A549 (cell line): ENCODE results near the gene CPZ.

Experiments
- BHLHE40 ChIP-seq: IDR thresholded peaks from 2 replicates; pipeline ENCODE4 v1.6.1; 2012; ENCODE audit warnings: low read depth, low read length, inconsistent platforms
- CEBPB ChIP-seq, 2 experiments: fragments of >200 bp in 1 of 2; sonication (Bioruptor Twin) in 1 of 2; formaldehyde crosslinking in 1 of 2; IDR thresholded peaks; 2 replicates each; pipeline ENCODE4 v1.6.1; 2012 to 2016
- EP300 ChIP-seq, 2 experiments: fragments of >200 bp; sonication (Bioruptor Twin); formaldehyde crosslinking; IDR thresholded peaks; 2 replicates in 1 of 2; 3 replicates in 1 of 2; pipeline ENCODE4 v1.6.1; 2016 to 2017
- GATA3 ChIP-seq: IDR thresholded peaks from 2 replicates; pipeline ENCODE4 v1.6.1; 2012; ENCODE audit warnings: borderline replicate concordance
- HEYL ChIP-seq: fragments of 250-450 bp; sonication (Bioruptor Pico); IDR thresholded peaks from 2 replicates; pipeline ENCODE4 v1.8.0; 2021; ENCODE audit warnings: mild to moderate bottlenecking, moderate library complexity
- JUN ChIP-seq, 2 experiments: fragments of >200 bp; sonication (Bioruptor Twin); formaldehyde crosslinking; IDR thresholded peaks; 2 replicates in 1 of 2; 3 replicates in 1 of 2; pipeline ENCODE4 v1.6.1; 2016 to 2017
- KDM1A ChIP-seq: fragments of 200-600 bp; sonication (generic); IDR thresholded peaks from 2 replicates; pipeline ENCODE4 v1.6.1; 2016; ENCODE audit warnings: low read depth, mild to moderate bottlenecking
- PHF8 ChIP-seq: fragments of 200-600 bp; sonication (generic); IDR thresholded peaks from 2 replicates; pipeline ENCODE4 v1.6.1; 2016; ENCODE audit warnings: low read depth, mild to moderate bottlenecking, antibody characterized with exemption, moderate library complexity, borderline replicate concordance
- POLR2A ChIP-seq: IDR thresholded peaks from 2 replicates; pipeline ENCODE4 v1.6.1; 2012; ENCODE audit warnings: mild to moderate bottlenecking, low read length
- RCOR1 ChIP-seq: fragments of 150-350 bp; IDR thresholded peaks from 2 replicates; pipeline ENCODE4 v1.6.1; 2014; ENCODE audit warnings: antibody characterized with exemption, low read length, low read depth
- RFX5 ChIP-seq: fragments of 450-650 bp; IDR thresholded peaks from 2 replicates; pipeline ENCODE4 v1.7.1; 2014; ENCODE audit warnings: antibody characterized with exemption, mild to moderate bottlenecking, moderate library complexity
- RNF2 ChIP-seq: fragments of 200-600 bp; sonication (generic); IDR thresholded peaks from 2 replicates; pipeline ENCODE4 v1.6.1; 2016; ENCODE audit warnings: low read depth, mild to moderate bottlenecking, antibody characterized with exemption, moderate library complexity, borderline replicate concordance
- TF ChIP-seq, protein P1 (sequence below): fragments of >200 bp; sonication (Bioruptor Twin); formaldehyde crosslinking; IDR thresholded peaks from 3 replicates; pipeline ENCODE4 v1.5.1; 2016

GRCh38 chr4:8588196-8588470 is 4.4 kb upstream of the CPZ start:
- TF ChIP-seq RNF2 = no peak
- no peak for TF ChIP-seq PHF8
- no peak for TF ChIP-seq JUN (IDR thresholded peaks at IDR 0.05)
- no peak for TF ChIP-seq KDM1A
- TF ChIP-seq, protein P1, sequence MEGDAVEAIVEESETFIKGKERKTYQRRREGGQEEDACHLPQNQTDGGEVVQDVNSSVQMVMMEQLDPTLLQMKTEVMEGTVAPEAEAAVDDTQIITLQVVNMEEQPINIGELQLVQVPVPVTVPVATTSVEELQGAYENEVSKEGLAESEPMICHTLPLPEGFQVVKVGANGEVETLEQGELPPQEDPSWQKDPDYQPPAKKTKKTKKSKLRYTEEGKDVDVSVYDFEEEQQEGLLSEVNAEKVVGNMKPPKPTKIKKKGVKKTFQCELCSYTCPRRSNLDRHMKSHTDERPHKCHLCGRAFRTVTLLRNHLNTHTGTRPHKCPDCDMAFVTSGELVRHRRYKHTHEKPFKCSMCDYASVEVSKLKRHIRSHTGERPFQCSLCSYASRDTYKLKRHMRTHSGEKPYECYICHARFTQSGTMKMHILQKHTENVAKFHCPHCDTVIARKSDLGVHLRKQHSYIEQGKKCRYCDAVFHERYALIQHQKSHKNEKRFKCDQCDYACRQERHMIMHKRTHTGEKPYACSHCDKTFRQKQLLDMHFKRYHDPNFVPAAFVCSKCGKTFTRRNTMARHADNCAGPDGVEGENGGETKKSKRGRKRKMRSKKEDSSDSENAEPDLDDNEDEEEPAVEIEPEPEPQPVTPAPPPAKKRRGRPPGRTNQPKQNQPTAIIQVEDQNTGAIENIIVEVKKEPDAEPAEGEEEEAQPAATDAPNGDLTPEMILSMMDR = no peak
- TF ChIP-seq POLR2A = no peak
- TF ChIP-seq HEYL = no peak
- TF ChIP-seq RFX5 = no peak
- no peak for TF ChIP-seq GATA3
- TF ChIP-seq EP300 (IDR thresholded peaks at IDR 0.05) = no peak
- no peak for TF ChIP-seq BHLHE40
- no peak for TF ChIP-seq RCOR1
- TF ChIP-seq CEBPB (IDR thresholded peaks at IDR 0.05) = no peak
